Osteoblast (primary cell): ENCODE data around the gene SLK. TPM values are rescaled to one million over a fixed set of nuclear protein-coding genes. Genes with fewer than 3 reads are reported as not detected.

Experiments
- DNase-seq: peaks from one replicate; pipeline ENCODE4 v3.0.0; 2011; ENCODE audit warnings: low spot score, mixed read lengths; ENCODE audit not compliant: insufficient read length; ENCODE audit errors: missing footprints
- H2AFZ ChIP-seq: 2 replicates; pipeline ENCODE4 v1.6.0; 2011; ENCODE audit warnings: mild to moderate bottlenecking, low read length
- H3K27ac ChIP-seq: 2 replicates; pipeline ENCODE4 v1.5.1; 2011; ENCODE audit warnings: mild to moderate bottlenecking, low read depth, low read length, moderate library complexity
- H3K27me3 ChIP-seq: 2 replicates; pipeline ENCODE4 v1.6.0; 2012; ENCODE audit warnings: mild to moderate bottlenecking, control low read depth, inconsistent platforms, low read length, moderate library complexity; ENCODE audit not compliant: insufficient read depth
- H3K36me3 ChIP-seq: 2 replicates; pipeline ENCODE4 v1.5.1; 2011; ENCODE audit warnings: mild to moderate bottlenecking, low read length, control low read depth, moderate library complexity; ENCODE audit not compliant: insufficient read depth
- H3K4me1 ChIP-seq: 2 replicates; pipeline ENCODE4 v1.5.1; 2011; ENCODE audit warnings: mild to moderate bottlenecking, low read length, control low read depth, moderate library complexity; ENCODE audit not compliant: insufficient read depth
- H3K4me2 ChIP-seq: 2 replicates; pipeline ENCODE4 v1.6.0; 2011; ENCODE audit warnings: mild to moderate bottlenecking, low read length; ENCODE audit not compliant: insufficient read depth
- H3K4me3 ChIP-seq: fragments of 200-600 bp; sonication (generic); 3 replicates; pipeline ENCODE4 v1.5.1; 2012; ENCODE audit warnings: mild to moderate bottlenecking, low read length, inconsistent platforms; ENCODE audit not compliant: insufficient read depth
- H3K79me2 ChIP-seq: 2 replicates; pipeline ENCODE4 v1.6.0; 2012; ENCODE audit warnings: mild to moderate bottlenecking, low read length, control low read depth, inconsistent platforms; ENCODE audit not compliant: insufficient read depth
- H3K9me3 ChIP-seq: 2 replicates; pipeline ENCODE4 v1.5.1; 2011; ENCODE audit warnings: low read depth, low read length, control low read depth
- H4K20me1 ChIP-seq: 2 replicates; pipeline ENCODE4 v1.6.0; 2012; ENCODE audit warnings: mild to moderate bottlenecking, low read length, control low read depth; ENCODE audit not compliant: insufficient read depth
- CTCF ChIP-seq: IDR thresholded peaks from 2 replicates; pipeline ENCODE4 v1.5.1; 2011; ENCODE audit warnings: mild to moderate bottlenecking, low read depth, low read length, moderate library complexity; ENCODE audit errors: extremely low read depth
- total RNA-seq: library from RNA; depleted of rRNA; stranded (reverse); fragments of >200 nt; gene quantifications from 2 replicates; pipeline ENCODE4 v1.2.3, GENCODE V29; 2012

The SLK gene
- total RNA-seq, 1 donor = 48.1 TPM

- no peak overlapping the region for H3K4me3 ChIP-seq
- H3K79me2 ChIP-seq = peaks cover 95% of the 10 kb centered on the region
- no peak for TF ChIP-seq CTCF
Observed at GRCh38 chr10:103983367-103983911, 16.5 kb downstream of the SLK start.

GRCh38 chr10:103985726-103986125 lies 18.8 kb downstream of the SLK start:
- no peak overlapping the region for H3K27ac ChIP-seq
- peaks cover 1% of the 10 kb centered on the region for H4K20me1 ChIP-seq
- no peaks in the 10 kb centered on the region for H3K27me3 ChIP-seq
- H2AFZ ChIP-seq = no peak overlapping the region
- no peak for TF ChIP-seq CTCF
- peaks cover 12% of the 10 kb centered on the region for H3K4me1 ChIP-seq
- DNase-seq = no peak
- no peak overlapping the region for H3K4me2 ChIP-seq
- peaks cover 92% of the 10 kb centered on the region for H3K79me2 ChIP-seq
- H3K4me3 ChIP-seq = no peak overlapping the region
- no peaks in the 10 kb centered on the region for H3K9me3 ChIP-seq
- no peaks in the 10 kb centered on the region for H3K36me3 ChIP-seq

More at GRCh38 chr10:103983367-103983911, 16.5 kb downstream of the SLK start:
- H3K36me3 ChIP-seq = no peaks in the 10 kb centered on the region
- no peak for DNase-seq
- H3K4me1 ChIP-seq = peaks cover 6% of the 10 kb centered on the region
- peaks cover 4% of the 10 kb centered on the region for H4K20me1 ChIP-seq
- no peaks in the 10 kb centered on the region for H3K9me3 ChIP-seq
- H3K27ac ChIP-seq = no peak overlapping the region
- no peak overlapping the region for H2AFZ ChIP-seq
- H3K4me2 ChIP-seq = no peak overlapping the region
- no peaks in the 10 kb centered on the region for H3K27me3 ChIP-seq

GRCh38 chr10:103986360-103986759 lies 19.4 kb downstream of the SLK start:
- no peak overlapping the region for H3K27ac ChIP-seq
- no peaks in the 10 kb centered on the region for H4K20me1 ChIP-seq
- TF ChIP-seq CTCF = no peak
- no peak for DNase-seq
- H2AFZ ChIP-seq = no peak overlapping the region
- no peak overlapping the region for H3K4me3 ChIP-seq
- no peaks in the 10 kb centered on the region for H3K36me3 ChIP-seq
- H3K79me2 ChIP-seq = peaks cover 88% of the 10 kb centered on the region
- H3K4me2 ChIP-seq = no peak overlapping the region
- no peaks in the 10 kb centered on the region for H3K9me3 ChIP-seq
- H3K4me1 ChIP-seq = peaks cover 12% of the 10 kb centered on the region
- no peaks in the 10 kb centered on the region for H3K27me3 ChIP-seq

- Histone ChIP-seq H2AFZ (no peak overlapping the region), H3K36me3 (peaks cover 5% of the 10 kb centered on the region), H3K79me2 (peaks cover 60% of the 10 kb centered on the region), H3K9me3 (no peaks in the 10 kb centered on the region), H3K4me3 (no peak overlapping the region), H3K27me3 (no peaks in the 10 kb centered on the region), H3K27ac (no peak overlapping the region), H3K4me2 (peak overlapping the region; percentile 22), H3K4me1 (peaks cover 12% of the 10 kb centered on the region), H4K20me1 (peaks cover 3% of the 10 kb centered on the region)
- TF ChIP-seq CTCF = no peak
- DNase-seq = no peak
Observed at GRCh38 chr10:103990121-103990520, 23.2 kb downstream of the SLK start.
